Measurements from ENCODE around the gene RPRM.

DNA sequence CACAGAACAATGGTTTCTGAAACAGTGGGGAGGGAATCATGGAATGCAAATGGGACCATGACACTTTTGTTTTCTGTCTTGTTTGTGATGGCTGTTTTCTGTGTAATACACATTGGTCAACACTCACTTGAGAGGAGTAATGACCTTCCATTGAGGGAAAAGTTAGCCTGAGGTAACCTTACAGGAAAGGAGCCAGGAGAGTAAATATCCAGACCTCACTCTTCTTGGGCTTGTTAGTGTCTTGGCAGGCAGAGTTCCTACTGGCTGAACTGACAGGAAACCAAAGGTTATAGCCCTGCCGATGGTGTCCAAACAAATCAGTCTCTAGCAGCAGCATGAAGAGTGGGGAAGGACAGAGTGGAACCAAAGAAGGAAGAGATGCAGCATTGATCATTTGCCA is 17.2 kb upstream of the RPRM start:
- TF ChIP-seq TAF1 (IDR thresholded peaks at IDR 0.05; ENCODE audit: borderline replicate concordance, insufficient read depth, low read length) (no peak), SIN3A (IDR thresholded peaks at IDR 0.05; ENCODE audit: borderline replicate concordance, insufficient read depth, low read length) (no peak)

All from PFSK-1 (cell line).